Tibial nerve (tissue), 4 donors: ENCODE results near the gene SLX9.

Experiments
- CTCF ChIP-seq, 5 experiments: fragments of 200-600 bp in 3 of 5; fragments of 450-650 bp in 2 of 5; sonication (generic) in 3 of 5; IDR thresholded peaks; one replicate each; pipeline ENCODE4 v1.5.1; 2016 to 2019; ENCODE audit warnings: antibody characterized with exemption in 5 of 5, mild to moderate bottlenecking in 3 of 5, moderate library complexity in 2 of 5
- EP300 ChIP-seq, 2 donors: sonication (generic); formaldehyde crosslinking; IDR thresholded peaks; one replicate each; pipeline ENCODE4 v1.6.1; 2017; ENCODE audit warnings: antibody characterized with exemption in 2 of 2, mild to moderate bottlenecking in 1 of 2
- POLR2A ChIP-seq, 2 donors: fragments of 450-650 bp; IDR thresholded peaks; one replicate each; pipeline ENCODE4 v1.6.1; 2017; ENCODE audit warnings: antibody characterized with exemption in 2 of 2, mild to moderate bottlenecking in 2 of 2, moderate library complexity in 2 of 2

- TF ChIP-seq POLR2A (IDR thresholded peaks at IDR 0.05) (no peak), CTCF (IDR thresholded peaks at IDR 0.05) (no peak), EP300 (IDR thresholded peaks at IDR 0.05) (no peak)
Observed at GRCh38 chr21:44946254-44947041, 6.6 kb downstream of the SLX9 start.
